ENCODE data around the gene C1orf53. TPM values are rescaled to one million over a fixed set of nuclear protein-coding genes. Genes with fewer than 3 reads are reported as not detected.

Gene C1orf53
- total and polyA plus RNA-seq, 9 of the 15 experiments (the other 6 are each of a cell fraction or from before 2014, with no cell fraction given), result 0.31 to 3.2 (median 2.3) TPM

GRCh38 chr1:197933647-197934046 lies 31.2 kb downstream of the C1orf53 start:
- 50% methylated on average over 1 of the region's 1 CpG for whole genome bisulfite sequencing (ENCODE audit: insufficient coverage, low coverage, missing lambda C conversion rate)
- no TSS peak for BruUV-seq (replicated peaks)
- DNase-seq (ENCODE audit: extremely low read depth in 1 of 4, low spot score in 3 of 4) (no peak), FAIRE-seq (no peak), ATAC-seq (peak; percentile 58)
- Histone ChIP-seq H3K4me3 (no peak overlapping the region), H3K9me1 (ENCODE audit: control insufficient read depth, insufficient read depth, low read length) (no peaks in the 10 kb centered on the region), H3K79me2 (ENCODE audit: control insufficient read depth, insufficient read depth, low read length) (no peaks in the 10 kb centered on the region), H3K36me3 (ENCODE audit: control insufficient read depth, insufficient read depth, low read length) (no peaks in the 10 kb centered on the region), H4K20me1 (replicated peaks; ENCODE audit: control insufficient read depth, insufficient read depth, low read length) (no peaks in the 10 kb centered on the region), H3K4me2 (ENCODE audit: insufficient read depth, low read length) (no peak overlapping the region), H3K4me1 (replicated peaks in 1 of 2; ENCODE audit: control insufficient read depth in 2 of 2, insufficient read depth in 2 of 2, low read length in 2 of 2) (no peaks in the 10 kb centered on the region; a peak in 1 of 5 replicates), H3K27ac (ENCODE audit: extremely low read depth, low read depth, low read length) (no peak overlapping the region), H3K9ac (ENCODE audit: insufficient read depth in 1 of 2, low read depth in 2 of 2, low read length in 2 of 2) (no peak overlapping the region), H2AFZ (ENCODE audit: low read depth, low read length) (peak overlapping the region; percentile 53), H3K27me3 (ENCODE audit: control insufficient read depth in 2 of 2, insufficient read depth in 2 of 2, low read length in 2 of 2) (no peaks in the 10 kb centered on the region), H3K9me3 (replicated peaks; ENCODE audit: control insufficient read depth, insufficient read depth, low read depth, low read length) (no peaks in the 10 kb centered on the region)
- ChIA-PET POLR2A (no interaction called here), CTCF (ENCODE audit: low intra/inter-chr PET ratio) (no interaction called here)
- TF ChIP-seq THAP12 (CRISPR knock-in tag; IDR thresholded peaks at IDR 0.05), result no peak
- no peak for TF ChIP-seq PHF20 (IDR thresholded peaks at IDR 0.05; ENCODE audit: partially characterized antibody)
- no peak for TF ChIP-seq HMGXB4 (CRISPR knock-in tag; IDR thresholded peaks at IDR 0.05)
- TF ChIP-seq ZNF165 (CRISPR knock-in tag; IDR thresholded peaks at IDR 0.05; ENCODE audit: borderline replicate concordance), result no peak
- TF ChIP-seq GABPA (tag; conservative IDR thresholded peaks at IDR 0.05; ENCODE audit: low read depth), result 0 out of 2 replicates have a peak, but pooled peaks have one; percentile 22
- 0 out of 2 replicates have a peak, but pooled peaks have one; percentile 14 for TF ChIP-seq MYC (IDR thresholded peaks at IDR 0.05; ENCODE audit: low read depth, low read length)
- TF ChIP-seq MYC (CRISPR knock-in tag; IDR thresholded peaks at IDR 0.05; ENCODE audit: borderline replicate concordance, low read depth), result no peak
- no peak for TF ChIP-seq BRD4 (IDR thresholded peaks at IDR 0.05)
- TF ChIP-seq RCOR1 (IDR thresholded peaks at IDR 0.05; ENCODE audit: borderline replicate concordance in 1 of 2, low read depth in 2 of 2, low read length in 2 of 2), result 0 out of 4 replicates have a peak, but pooled peaks of 1 of the 2 experiments have one; percentile 10
- 0 out of 2 replicates have a peak, but pooled peaks have one; percentile 4 for TF ChIP-seq MYBL2 (IDR thresholded peaks at IDR 0.05; ENCODE audit: low read depth)
- no peak for TF ChIP-seq MYBL2 (CRISPR knock-in tag; IDR thresholded peaks at IDR 0.05; ENCODE audit: borderline replicate concordance)
- intact Hi-C loops (cut with micrococcal nuclease) (no loop called here), in situ Hi-C loops (cut with MboI) (no loop called here)
